HTR-8/SVneo (cell line): Measurements from ENCODE around the gene EIF2B1.
A peak's percentile ranks its signal among the peaks of the same experiment; 100 is the strongest.
"Not testable (repeated sequence)": the region's sequence is repeated elsewhere in the genome, so short reads cannot be mapped to it uniquely, and the experiment has no call there.

Source experiments
- DNase-seq: peaks from one replicate; pipeline ENCODE4 v3.0.0; 2011; ENCODE audit warnings: low spot score, mixed read lengths; ENCODE audit not compliant: insufficient read length
- FAIRE-seq: peaks from 2 replicates; lab custom pipeline; 2011; peaks lifted over from hg19 to GRCh38; lab: Jason Lieb, UNC

Gene EIF2B1

GRCh38 chr12:123621619-123622530 lies 11.6 kb downstream of the EIF2B1 start:
- FAIRE-seq (no peak), DNase-seq (no peak)

DNA sequence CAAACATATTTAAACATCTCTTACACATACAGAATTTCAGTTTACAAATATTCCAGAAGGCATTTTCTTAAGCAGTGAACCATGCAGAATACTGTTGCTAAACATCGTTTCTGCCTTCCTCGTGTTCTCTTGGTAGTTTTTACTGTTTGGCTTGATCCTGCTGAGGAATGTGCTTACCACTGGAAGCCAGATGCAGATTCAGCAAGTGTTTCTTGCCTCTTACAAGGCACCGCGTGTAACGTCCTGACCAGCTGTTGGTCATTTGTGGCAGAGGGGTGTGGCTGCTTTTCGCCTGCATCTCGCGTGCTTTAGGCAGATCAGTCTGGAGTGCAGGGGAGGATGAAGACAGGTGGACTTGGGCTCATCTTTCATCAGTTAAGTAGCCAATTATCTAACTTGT lies 12.4 kb downstream of the EIF2B1 start:
- DNase-seq (no peak), FAIRE-seq (no peak)

- DNase-seq = no peak
- no peak for FAIRE-seq
Measured at GRCh38 chr12:123617580-123617979, 15.9 kb downstream of the EIF2B1 start.

- DNase-seq = no peak
- no peak for FAIRE-seq
Measured at GRCh38 chr12:123617144-123617543, 16.3 kb downstream of the EIF2B1 start.

DNA sequence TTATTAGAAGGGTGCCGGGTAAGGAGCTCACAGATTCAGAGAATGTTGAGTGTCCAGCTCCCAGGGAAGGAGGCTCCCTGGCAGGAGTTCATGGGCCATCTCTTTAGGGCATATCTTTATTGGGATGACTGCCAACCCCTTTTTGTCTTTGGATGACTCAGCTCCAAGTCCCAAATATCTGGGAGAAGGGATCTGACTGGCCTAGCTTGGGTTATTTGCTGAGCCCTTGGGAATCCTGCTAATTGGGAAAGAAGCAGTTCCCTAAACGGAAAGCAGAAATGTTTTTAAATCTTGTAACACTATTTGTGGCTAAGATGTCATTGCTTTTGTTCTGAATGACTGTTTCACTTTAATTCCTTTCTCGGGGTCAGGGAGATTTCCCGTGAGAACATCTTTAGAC lies 19.0 kb downstream of the EIF2B1 start:
- no peak for DNase-seq
- FAIRE-seq = no peak

DNA sequence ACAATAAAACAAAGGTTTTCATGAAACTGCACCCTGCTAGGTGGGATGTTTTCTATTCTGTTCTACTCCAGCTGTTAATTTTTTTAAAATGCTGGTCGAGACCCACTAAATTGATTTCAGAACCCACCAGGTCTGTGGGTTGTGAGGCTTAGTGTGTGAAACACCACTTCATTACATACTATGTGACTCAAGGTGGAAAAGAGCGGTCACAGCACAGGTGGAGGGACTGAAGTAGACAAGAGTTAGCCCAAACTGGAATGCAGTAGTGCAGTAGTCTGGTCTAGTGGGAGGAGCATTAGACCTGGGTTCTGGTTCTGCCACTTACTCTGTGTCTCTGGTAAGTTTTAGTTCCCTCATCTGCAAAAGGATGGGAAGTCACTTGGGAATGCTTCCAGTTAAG lies 19.4 kb downstream of the EIF2B1 start:
- no peak for FAIRE-seq
- DNase-seq = no peak

- no peak for FAIRE-seq
- no peak for DNase-seq
Measured at GRCh38 chr12:123608182-123608581, 25.3 kb downstream of the EIF2B1 start.

- FAIRE-seq = no peak
- no peak for DNase-seq
Measured at GRCh38 chr12:123607756-123608155, 25.7 kb downstream of the EIF2B1 start.

DNA sequence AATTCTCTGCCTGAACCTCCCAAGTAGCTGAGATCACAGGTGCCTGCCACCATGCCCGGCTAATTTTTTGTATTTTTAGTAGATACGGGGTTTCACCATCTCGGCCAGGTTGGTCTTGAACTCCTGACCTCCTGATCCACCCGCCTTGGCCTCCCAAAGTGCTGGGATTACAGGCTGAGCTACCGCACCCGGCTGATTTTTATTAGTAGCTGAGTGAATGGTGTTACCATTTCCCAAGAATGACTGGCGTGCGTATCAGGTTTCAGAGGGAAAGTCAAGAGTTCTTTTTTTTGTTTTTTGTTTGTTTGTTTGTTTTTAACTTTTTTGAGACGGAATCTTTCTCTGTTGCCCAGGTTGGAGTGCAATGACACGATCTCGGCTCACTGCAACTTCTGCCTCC lies 30.0 kb downstream of the EIF2B1 start:
- FAIRE-seq, DNase-seq: not testable (repeated sequence)

- DNase-seq = no peak
Measured at GRCh38 chr12:123602651-123603195, 30.8 kb downstream of the EIF2B1 start.

GRCh38 chr12:123601602-123602489 lies 31.6 kb downstream of the EIF2B1 start, which contains the start of gene DDX55:
DDX55 (plus strand) TSS chr12:123602099; CDS start chr12:123602149, 50 bp downstream.
- no peak for FAIRE-seq

More at GRCh38 chr12:123602651-123603195, 30.8 kb downstream of the EIF2B1 start:
- FAIRE-seq = no peak

DNA sequence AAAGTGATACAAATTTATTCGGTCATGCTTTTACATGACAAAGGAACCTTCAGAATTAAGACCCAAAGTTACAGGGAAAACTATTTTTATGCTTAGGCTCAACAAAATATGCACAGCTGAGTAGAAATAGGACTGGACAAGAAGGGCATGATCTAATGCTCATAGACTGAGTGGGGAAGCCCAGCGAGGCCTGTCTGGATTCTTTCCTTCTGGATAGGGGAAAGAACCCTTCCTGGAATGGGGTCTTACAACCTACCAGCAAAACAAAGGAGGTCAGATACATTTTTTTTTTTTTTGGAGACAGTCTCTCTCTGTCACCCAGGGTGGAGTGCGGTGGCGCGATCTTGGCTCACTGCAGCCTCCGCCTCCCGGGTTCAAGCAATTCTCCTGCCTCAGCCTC lies 33.8 kb downstream of the EIF2B1 start:
- DNase-seq = no peak
- no peak for FAIRE-seq

More at GRCh38 chr12:123601602-123602489, 31.6 kb downstream of the EIF2B1 start, which contains the start of gene DDX55:
- DNase-seq = peak; percentile 79

- FAIRE-seq = no peak
- DNase-seq = no peak
Measured at GRCh38 chr12:123599310-123599709, 34.2 kb downstream of the EIF2B1 start.

DNA sequence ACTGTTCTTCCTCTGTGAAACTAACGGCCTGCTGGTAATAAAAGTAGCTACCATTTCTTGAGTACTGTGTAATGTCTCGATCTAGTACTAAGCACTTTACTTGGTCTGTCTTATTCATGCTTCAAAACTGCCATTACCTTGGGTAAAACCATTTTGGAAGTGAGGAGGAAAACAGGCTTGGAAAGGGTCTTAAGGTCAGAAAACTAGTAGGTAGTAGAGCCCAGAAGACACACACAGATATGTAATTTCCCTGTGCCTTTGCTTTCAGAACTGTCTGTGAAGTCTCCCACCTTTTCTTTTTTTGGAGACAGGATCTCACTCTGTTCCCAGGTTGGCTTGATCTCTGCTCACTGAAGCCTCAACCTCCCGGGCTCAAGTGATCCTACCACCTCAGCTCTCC lies 35.0 kb downstream of the EIF2B1 start:
- DNase-seq (no peak), FAIRE-seq (no peak)

GRCh38 chr12:123597100-123597499 lies 36.4 kb downstream of the EIF2B1 start:
- no peak for FAIRE-seq

DNA sequence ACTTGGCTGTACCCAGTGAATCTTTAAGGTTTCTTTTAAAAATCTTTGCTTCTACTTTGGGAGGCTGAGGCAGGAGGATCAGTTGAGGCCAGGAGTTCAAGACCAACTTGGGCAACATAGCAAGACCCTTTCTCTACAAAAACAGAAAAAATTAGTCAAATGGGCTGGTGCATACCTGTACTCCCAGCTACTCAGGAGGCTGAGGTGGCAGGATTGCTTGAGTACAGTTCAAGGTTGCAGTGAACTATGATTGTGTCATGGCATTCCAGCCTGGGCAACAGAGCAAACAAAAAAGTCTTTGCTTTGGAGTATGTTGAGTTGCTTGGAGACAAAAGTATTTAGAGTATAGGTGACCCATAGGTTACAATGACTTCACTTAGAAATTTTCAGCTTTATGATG lies 37.8 kb downstream of the EIF2B1 start:
- no peak for FAIRE-seq
- DNase-seq = no peak

More at GRCh38 chr12:123597100-123597499, 36.4 kb downstream of the EIF2B1 start:
- DNase-seq = no peak

GRCh38 chr12:123591702-123592481 lies 41.6 kb downstream of the EIF2B1 start:
- FAIRE-seq (no peak), DNase-seq (no peak)

DNA sequence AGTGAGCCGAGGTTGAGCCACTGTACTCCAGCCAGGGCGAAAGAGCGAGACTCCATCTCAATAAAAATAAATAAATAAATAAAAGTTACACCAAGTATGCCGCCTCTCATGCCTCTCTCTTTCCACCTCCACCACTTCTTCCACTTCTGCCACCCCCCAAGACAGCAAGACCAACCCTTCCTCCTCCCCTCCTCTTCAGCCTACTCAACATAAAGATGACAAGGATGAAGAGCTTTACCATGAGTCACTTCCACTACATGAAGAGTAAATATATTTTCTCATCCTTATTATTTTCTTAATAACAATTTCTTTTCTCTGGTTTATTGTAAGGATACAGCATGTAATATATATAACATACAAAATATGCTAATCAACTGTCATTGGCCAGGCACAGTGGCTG lies 52.7 kb downstream of the EIF2B1 start:
- DNase-seq (no peak), FAIRE-seq (no peak)

- not testable (repeated sequence) for FAIRE-seq, DNase-seq
Measured at GRCh38 chr12:123578829-123579228, 54.7 kb downstream of the EIF2B1 start.

GRCh38 chr12:123578243-123578642 lies 55.2 kb downstream of the EIF2B1 start:
- no peak for DNase-seq
- no peak for FAIRE-seq
